Measurements from ENCODE around the gene GET4.

DNA sequence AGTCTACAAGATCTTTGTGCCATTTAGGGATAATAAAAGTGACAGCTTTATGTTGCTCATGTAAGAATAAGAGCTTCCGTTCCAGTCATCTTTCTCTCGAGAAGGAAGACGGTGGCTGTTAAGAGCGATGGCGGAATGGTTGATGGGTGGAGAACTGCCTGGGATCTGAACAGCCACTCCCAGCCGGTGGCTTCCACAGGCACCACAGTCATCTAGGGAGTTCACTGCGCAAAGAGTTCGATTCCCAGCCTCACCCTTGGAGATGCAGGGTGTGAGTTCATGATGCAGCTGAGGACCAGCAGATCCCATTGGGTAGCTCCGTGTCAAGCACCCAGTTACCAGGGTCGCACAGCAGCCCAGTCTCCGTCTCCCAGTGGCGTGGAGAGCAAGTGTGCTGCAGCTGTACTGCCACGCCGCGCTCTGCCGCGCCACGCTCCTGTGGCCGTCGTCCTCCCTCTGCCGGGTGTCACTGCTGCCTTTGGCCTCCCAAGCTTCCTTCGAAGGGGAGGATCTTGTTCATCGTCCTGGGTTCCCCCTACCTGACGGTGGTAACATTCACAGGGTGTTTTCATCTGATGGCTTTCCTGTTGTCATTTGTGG, 36.3 kb upstream of the GET4 start:
- TF ChIP-seq GATA2 (IDR thresholded peaks at IDR 0.05; ENCODE audit: low read depth, low read length) (no peak), GATA3 (IDR thresholded peaks at IDR 0.05; ENCODE audit: low read depth, low read length) (no peak)

Data from SH-SY5Y (cell line).